Measurements from ENCODE around the gene GTPBP4. TPM values are rescaled to one million over a fixed set of nuclear protein-coding genes. Genes with fewer than 3 reads are reported as not detected.

Gene GTPBP4
- total RNA-seq, 1 experiment from 2014 or later = 97.4 TPM

DNA sequence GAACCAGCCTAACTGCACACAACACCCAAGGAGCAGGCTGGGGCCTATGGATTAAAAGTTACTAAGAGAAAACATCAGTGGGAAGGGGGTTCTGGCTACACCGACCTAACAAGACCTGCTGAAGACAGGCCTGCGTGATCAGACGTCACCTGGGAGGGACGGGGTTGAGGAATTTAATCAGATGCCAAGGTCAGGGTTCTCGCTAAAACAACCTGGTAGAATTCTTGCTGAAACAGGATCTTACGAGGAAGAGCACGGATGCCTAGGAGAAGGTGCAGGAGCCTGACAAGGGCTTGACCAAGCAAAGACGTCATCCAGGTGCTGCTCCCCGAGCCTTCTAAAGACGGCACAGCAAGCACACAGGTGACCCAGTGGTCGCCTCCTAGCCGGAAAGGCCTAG lies 35.9 kb downstream of the GTPBP4 start:
- TF ChIP-seq FOXP1 (CRISPR knock-in tag; IDR thresholded peaks at IDR 0.05; ENCODE audit: borderline replicate concordance) = no peak
- no peak for TF ChIP-seq ESRRA (CRISPR knock-in tag; IDR thresholded peaks at IDR 0.05; ENCODE audit: borderline replicate concordance)
- TF ChIP-seq ZNF416 (CRISPR knock-in tag; IDR thresholded peaks at IDR 0.05) = no peak
- no peak for TF ChIP-seq HMGA2 (CRISPR knock-in tag; IDR thresholded peaks at IDR 0.05)
- TF ChIP-seq RELA (CRISPR knock-in tag; IDR thresholded peaks at IDR 0.05; ENCODE audit: borderline replicate concordance) = no peak
- TF ChIP-seq, protein P1, sequence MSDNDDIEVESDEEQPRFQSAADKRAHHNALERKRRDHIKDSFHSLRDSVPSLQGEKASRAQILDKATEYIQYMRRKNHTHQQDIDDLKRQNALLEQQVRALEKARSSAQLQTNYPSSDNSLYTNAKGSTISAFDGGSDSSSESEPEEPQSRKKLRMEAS (CRISPR knock-in tag; IDR thresholded peaks at IDR 0.05) = no peak
- no peak for TF ChIP-seq NFE2L1 (CRISPR knock-in tag; IDR thresholded peaks at IDR 0.05)
- TF ChIP-seq ELF4 (CRISPR knock-in tag; IDR thresholded peaks at IDR 0.05; ENCODE audit: low read depth) = no peak
- Mint-ChIP-seq H3K4me3 (no peak overlapping the region), H3K9me3 (peaks cover 3% of the 10 kb centered on the region), H3K36me3 (peaks cover 8% of the 10 kb centered on the region), H3K27me3 (ENCODE audit: low read depth) (no peaks in the 10 kb centered on the region), H3K4me1 (0 out of 2 replicates have a peak, but pooled peaks cover 5% of the 10 kb centered on the region), H3K27ac (no peak overlapping the region)
- ATAC-seq (no peak), DNase-seq (ENCODE audit: low spot score) (no peak)
- CTCF ChIA-PET = no interaction called here
- POLR2A ChIA-PET = no interaction called here

DNA sequence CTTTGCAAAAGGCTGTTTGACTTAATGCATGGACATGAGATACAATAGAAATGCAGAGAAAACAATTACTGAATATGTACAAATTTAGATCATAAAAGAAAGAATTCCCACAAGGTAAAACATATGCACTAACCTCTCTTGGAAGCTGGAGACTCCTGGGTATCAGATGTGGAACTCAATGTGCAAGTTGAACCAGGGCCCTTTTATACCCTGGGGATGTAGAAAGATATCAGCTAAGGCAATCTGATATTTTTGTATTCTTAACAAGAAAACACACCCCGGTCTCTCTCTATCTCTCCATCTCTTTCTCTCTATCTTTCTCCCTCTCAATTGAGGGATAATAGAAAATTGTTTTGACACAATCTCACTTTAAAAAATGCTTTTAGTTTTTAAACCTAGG lies 37.4 kb downstream of the GTPBP4 start, which contains the start of gene IDI2:
Gene IDI2 (minus strand): TSS at position 177 of the 400 bp plus-strand sequence. CDS start 1,136 bp downstream, outside the sequence.
- CTCF ChIA-PET = no interaction called here
- peaks cover 3% of the 10 kb centered on the region for H3K9me3 Mint-ChIP-seq
- 0 out of 2 replicates have a peak, but pooled peaks cover 13% of the 10 kb centered on the region for H3K4me1 Mint-ChIP-seq
- ATAC-seq = no peak
- no peaks in the 10 kb centered on the region for H3K27me3 Mint-ChIP-seq (ENCODE audit: low read depth)
- no peak within 1 kb of the TSS for H3K4me3 Mint-ChIP-seq
- POLR2A ChIA-PET = no interaction called here
- H3K27ac Mint-ChIP-seq = no peak within 1 kb of the TSS
- no peak for DNase-seq (ENCODE audit: low spot score)
- TF ChIP-seq JAZF1 (CRISPR knock-in tag; IDR thresholded peaks at IDR 0.05) = no peak
- TF ChIP-seq, protein P2, sequence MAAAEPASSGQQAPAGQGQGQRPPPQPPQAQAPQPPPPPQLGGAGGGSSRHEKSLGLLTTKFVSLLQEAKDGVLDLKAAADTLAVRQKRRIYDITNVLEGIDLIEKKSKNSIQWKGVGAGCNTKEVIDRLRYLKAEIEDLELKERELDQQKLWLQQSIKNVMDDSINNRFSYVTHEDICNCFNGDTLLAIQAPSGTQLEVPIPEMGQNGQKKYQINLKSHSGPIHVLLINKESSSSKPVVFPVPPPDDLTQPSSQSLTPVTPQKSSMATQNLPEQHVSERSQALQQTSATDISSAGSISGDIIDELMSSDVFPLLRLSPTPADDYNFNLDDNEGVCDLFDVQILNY (CRISPR knock-in tag; IDR thresholded peaks at IDR 0.05) = no peak
- TF ChIP-seq, protein P3, sequence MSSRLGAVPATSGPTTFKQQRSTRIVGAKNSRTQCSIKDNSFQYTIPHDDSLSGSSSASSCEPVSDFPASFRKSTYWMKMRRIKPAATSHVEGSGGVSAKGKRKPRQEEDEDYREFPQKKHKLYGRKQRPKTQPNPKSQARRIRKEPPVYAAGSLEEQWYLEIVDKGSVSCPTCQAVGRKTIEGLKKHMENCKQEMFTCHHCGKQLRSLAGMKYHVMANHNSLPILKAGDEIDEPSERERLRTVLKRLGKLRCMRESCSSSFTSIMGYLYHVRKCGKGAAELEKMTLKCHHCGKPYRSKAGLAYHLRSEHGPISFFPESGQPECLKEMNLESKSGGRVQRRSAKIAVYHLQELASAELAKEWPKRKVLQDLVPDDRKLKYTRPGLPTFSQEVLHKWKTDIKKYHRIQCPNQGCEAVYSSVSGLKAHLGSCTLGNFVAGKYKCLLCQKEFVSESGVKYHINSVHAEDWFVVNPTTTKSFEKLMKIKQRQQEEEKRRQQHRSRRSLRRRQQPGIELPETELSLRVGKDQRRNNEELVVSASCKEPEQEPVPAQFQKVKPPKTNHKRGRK (CRISPR knock-in tag; IDR thresholded peaks at IDR 0.05; ENCODE audit: borderline replicate concordance) = no peak
- no peak for TF ChIP-seq PRRX2 (CRISPR knock-in tag; IDR thresholded peaks at IDR 0.05)
- no peak for TF ChIP-seq TP53 (CRISPR knock-in tag; IDR thresholded peaks at IDR 0.05)
- TF ChIP-seq ELF4 (CRISPR knock-in tag; IDR thresholded peaks at IDR 0.05; ENCODE audit: low read depth) = no peak
- TF ChIP-seq ZNF423 (CRISPR knock-in tag; IDR thresholded peaks at IDR 0.05) = no peak
- TF ChIP-seq, protein P4, sequence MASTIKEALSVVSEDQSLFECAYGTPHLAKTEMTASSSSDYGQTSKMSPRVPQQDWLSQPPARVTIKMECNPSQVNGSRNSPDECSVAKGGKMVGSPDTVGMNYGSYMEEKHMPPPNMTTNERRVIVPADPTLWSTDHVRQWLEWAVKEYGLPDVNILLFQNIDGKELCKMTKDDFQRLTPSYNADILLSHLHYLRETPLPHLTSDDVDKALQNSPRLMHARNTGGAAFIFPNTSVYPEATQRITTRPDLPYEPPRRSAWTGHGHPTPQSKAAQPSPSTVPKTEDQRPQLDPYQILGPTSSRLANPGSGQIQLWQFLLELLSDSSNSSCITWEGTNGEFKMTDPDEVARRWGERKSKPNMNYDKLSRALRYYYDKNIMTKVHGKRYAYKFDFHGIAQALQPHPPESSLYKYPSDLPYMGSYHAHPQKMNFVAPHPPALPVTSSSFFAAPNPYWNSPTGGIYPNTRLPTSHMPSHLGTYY (CRISPR knock-in tag; IDR thresholded peaks at IDR 0.05) = no peak
- TF ChIP-seq TCF7 (CRISPR knock-in tag; IDR thresholded peaks at IDR 0.05; ENCODE audit: low read depth) = no peak
- TF ChIP-seq GTF2I (CRISPR knock-in tag; conservative IDR thresholded peaks at IDR 0.05) = no peak
- TF ChIP-seq, protein P5, sequence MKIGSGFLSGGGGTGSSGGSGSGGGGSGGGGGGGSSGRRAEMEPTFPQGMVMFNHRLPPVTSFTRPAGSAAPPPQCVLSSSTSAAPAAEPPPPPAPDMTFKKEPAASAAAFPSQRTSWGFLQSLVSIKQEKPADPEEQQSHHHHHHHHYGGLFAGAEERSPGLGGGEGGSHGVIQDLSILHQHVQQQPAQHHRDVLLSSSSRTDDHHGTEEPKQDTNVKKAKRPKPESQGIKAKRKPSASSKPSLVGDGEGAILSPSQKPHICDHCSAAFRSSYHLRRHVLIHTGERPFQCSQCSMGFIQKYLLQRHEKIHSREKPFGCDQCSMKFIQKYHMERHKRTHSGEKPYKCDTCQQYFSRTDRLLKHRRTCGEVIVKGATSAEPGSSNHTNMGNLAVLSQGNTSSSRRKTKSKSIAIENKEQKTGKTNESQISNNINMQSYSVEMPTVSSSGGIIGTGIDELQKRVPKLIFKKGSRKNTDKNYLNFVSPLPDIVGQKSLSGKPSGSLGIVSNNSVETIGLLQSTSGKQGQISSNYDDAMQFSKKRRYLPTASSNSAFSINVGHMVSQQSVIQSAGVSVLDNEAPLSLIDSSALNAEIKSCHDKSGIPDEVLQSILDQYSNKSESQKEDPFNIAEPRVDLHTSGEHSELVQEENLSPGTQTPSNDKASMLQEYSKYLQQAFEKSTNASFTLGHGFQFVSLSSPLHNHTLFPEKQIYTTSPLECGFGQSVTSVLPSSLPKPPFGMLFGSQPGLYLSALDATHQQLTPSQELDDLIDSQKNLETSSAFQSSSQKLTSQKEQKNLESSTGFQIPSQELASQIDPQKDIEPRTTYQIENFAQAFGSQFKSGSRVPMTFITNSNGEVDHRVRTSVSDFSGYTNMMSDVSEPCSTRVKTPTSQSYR (CRISPR knock-in tag; IDR thresholded peaks at IDR 0.05) = no peak
- TF ChIP-seq ATF1 (CRISPR knock-in tag; IDR thresholded peaks at IDR 0.05) = no peak
- no peak for TF ChIP-seq RELA (CRISPR knock-in tag; IDR thresholded peaks at IDR 0.05; ENCODE audit: borderline replicate concordance)
- TF ChIP-seq MYBL2 (CRISPR knock-in tag; IDR thresholded peaks at IDR 0.05) = no peak
- no peaks in the 10 kb centered on the region; the same call in 1 of the 2 replicates for H3K36me3 Mint-ChIP-seq

All from WTC11 (cell line).